GM10847 (cell line): ENCODE data around the gene TMEM144.

ENCODE experiments used
- POLR2A ChIP-seq: IDR thresholded peaks from 2 replicates; pipeline ENCODE4 v1.6.1; 2011; ENCODE audit not compliant: insufficient read length; ENCODE audit errors: extremely low read depth

The TMEM144 gene

GRCh38 chr4:158304694-158305093, 94.4 kb downstream of the TMEM144 start:
- TF ChIP-seq POLR2A = no peak
